ENCODE measurements around the gene SCAMP5. TPM values are rescaled to one million over a fixed set of nuclear protein-coding genes. Genes with fewer than 3 reads are reported as not detected.

The SCAMP5 gene
- total RNA-seq, 1 donor from 2014 or later, result 28.4 TPM

- H3K9me3 Mint-ChIP-seq, result no peaks in the 10 kb centered on the region
- DNase-seq (ENCODE audit: low spot score in 2 of 2, unreplicated experiment in 2 of 2), result no peak
- TF ChIP-seq, protein P1, sequence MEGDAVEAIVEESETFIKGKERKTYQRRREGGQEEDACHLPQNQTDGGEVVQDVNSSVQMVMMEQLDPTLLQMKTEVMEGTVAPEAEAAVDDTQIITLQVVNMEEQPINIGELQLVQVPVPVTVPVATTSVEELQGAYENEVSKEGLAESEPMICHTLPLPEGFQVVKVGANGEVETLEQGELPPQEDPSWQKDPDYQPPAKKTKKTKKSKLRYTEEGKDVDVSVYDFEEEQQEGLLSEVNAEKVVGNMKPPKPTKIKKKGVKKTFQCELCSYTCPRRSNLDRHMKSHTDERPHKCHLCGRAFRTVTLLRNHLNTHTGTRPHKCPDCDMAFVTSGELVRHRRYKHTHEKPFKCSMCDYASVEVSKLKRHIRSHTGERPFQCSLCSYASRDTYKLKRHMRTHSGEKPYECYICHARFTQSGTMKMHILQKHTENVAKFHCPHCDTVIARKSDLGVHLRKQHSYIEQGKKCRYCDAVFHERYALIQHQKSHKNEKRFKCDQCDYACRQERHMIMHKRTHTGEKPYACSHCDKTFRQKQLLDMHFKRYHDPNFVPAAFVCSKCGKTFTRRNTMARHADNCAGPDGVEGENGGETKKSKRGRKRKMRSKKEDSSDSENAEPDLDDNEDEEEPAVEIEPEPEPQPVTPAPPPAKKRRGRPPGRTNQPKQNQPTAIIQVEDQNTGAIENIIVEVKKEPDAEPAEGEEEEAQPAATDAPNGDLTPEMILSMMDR (IDR thresholded peaks at IDR 0.05; ENCODE audit: unreplicated experiment), result no peak
- H3K27me3 Mint-ChIP-seq (ENCODE audit: low read depth), result peaks cover 94% of the 10 kb centered on the region
- H3K4me1 Mint-ChIP-seq, result peaks cover 18% of the 10 kb centered on the region
- no peaks in the 10 kb centered on the region for H3K36me3 Mint-ChIP-seq
- H3K27ac Mint-ChIP-seq, result no peak overlapping the region
- H3K4me3 Mint-ChIP-seq, result peak overlapping the region; percentile 38
Measured at GRCh38 chr15:74959586-74959939, 35.8 kb upstream of the SCAMP5 start.

- no peaks in the 10 kb centered on the region for H3K36me3 Mint-ChIP-seq
- TF ChIP-seq, protein P1 (IDR thresholded peaks at IDR 0.05; ENCODE audit: unreplicated experiment), result no peak
- no peak overlapping the region for H3K4me3 Mint-ChIP-seq
- H3K27me3 Mint-ChIP-seq (ENCODE audit: low read depth), result peaks cover 94% of the 10 kb centered on the region
- no peak overlapping the region for H3K27ac Mint-ChIP-seq
- no peak for DNase-seq (ENCODE audit: low spot score in 2 of 2, unreplicated experiment in 2 of 2)
- H3K9me3 Mint-ChIP-seq, result no peaks in the 10 kb centered on the region
- peaks cover 12% of the 10 kb centered on the region for H3K4me1 Mint-ChIP-seq
Measured at GRCh38 chr15:74960286-74960685, 35.1 kb upstream of the SCAMP5 start.

DNA sequence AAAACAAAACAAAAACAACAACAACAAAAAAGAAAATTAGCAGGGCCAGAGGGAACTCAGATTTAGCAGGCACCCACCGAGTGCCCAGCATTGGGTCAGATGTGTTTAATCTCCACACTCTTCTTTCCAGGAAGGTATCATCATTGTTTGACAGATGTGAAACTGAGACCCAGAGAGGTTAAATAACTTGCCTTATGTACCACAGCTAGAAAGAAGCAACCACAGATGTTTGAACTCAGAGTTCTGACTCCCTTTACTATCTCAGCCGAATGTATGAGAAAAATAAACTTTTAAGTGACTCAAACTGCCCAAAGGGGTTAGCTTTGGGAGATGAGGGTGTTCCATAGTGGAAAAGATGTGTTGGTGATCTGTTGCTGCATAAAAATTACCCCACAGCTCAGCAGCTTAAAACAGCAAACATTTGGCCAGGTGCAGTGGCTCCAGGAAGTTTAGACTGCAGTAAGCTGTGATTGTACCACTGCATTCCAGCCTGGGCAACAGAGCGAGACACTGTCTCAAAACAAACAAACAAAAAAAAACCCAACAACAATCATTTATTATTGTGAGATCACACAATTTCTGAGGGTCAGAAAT lies 34.3 kb upstream of the SCAMP5 start:
- H3K27me3 Mint-ChIP-seq (ENCODE audit: low read depth), result peaks cover 90% of the 10 kb centered on the region

DNA sequence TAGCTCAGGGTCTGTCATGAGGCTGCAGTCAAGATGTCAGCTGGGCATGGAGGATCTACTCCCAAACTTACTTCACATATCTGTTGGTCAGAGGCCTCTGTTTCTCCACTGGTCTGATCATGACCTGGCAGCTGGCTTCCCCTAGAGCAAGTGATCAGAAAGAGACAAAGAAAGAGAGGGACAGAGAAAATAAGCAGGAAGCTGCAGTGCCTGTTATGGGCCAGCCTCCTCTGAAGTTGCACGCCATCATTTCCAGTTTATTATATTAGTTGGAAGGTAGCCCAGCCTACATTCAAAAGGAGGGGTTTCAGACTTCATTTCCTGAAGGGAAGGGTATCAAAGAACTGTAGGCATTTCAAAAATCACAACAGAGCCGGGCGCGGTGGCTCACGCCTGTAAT lies 33.7 kb upstream of the SCAMP5 start:
- Mint-ChIP-seq H3K27ac (no peak overlapping the region), H3K27me3 (ENCODE audit: low read depth) (peaks cover 89% of the 10 kb centered on the region), H3K4me1 (peaks cover 9% of the 10 kb centered on the region), H3K9me3 (no peaks in the 10 kb centered on the region), H3K4me3 (no peak overlapping the region), H3K36me3 (no peaks in the 10 kb centered on the region)
- TF ChIP-seq, protein P1 (IDR thresholded peaks at IDR 0.05; ENCODE audit: unreplicated experiment), result no peak
- DNase-seq (ENCODE audit: low spot score in 2 of 2, unreplicated experiment in 2 of 2), result no peak

More for the DNA sequence above, 34.3 kb upstream of the SCAMP5 start:
- Mint-ChIP-seq H3K9me3 (no peaks in the 10 kb centered on the region), H3K4me3 (no peak overlapping the region), H3K4me1 (peaks cover 9% of the 10 kb centered on the region), H3K27ac (no peak overlapping the region), H3K36me3 (no peaks in the 10 kb centered on the region)
- TF ChIP-seq, protein P1 (IDR thresholded peaks at IDR 0.05; ENCODE audit: unreplicated experiment), result no peak
- no peak for DNase-seq (ENCODE audit: low spot score in 2 of 2, unreplicated experiment in 2 of 2)

DNA sequence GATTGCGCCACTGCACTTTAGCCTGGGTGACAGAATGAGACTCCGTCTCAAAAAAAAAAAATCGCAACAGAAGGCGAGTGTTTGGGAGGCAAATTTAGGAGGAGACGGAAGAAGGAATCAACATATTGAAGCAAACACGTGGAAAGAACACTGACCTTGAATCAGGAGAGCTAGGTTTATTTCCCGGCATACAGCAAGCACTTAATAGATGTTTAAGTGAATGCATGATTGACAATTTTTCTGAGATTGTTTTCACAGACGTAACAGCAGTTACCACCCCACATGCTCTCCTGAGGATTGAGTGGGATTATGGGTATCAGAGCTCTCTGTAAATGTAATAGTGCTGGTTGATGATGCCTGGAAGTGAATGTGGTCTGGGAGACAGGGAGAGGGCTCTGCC lies 33.1 kb upstream of the SCAMP5 start:
- H3K27ac Mint-ChIP-seq, result no peak overlapping the region

More for the DNA sequence above, 33.1 kb upstream of the SCAMP5 start:
- Mint-ChIP-seq H3K36me3 (no peaks in the 10 kb centered on the region), H3K4me3 (no peak overlapping the region), H3K27me3 (ENCODE audit: low read depth) (peaks cover 83% of the 10 kb centered on the region), H3K4me1 (peaks cover 9% of the 10 kb centered on the region), H3K9me3 (no peaks in the 10 kb centered on the region)
- TF ChIP-seq, protein P1 (IDR thresholded peaks at IDR 0.05; ENCODE audit: unreplicated experiment), result no peak
- no peak for DNase-seq (ENCODE audit: low spot score in 2 of 2, unreplicated experiment in 2 of 2)
